ENCODE data around the gene KLRC4. TPM values are rescaled to one million over a fixed set of nuclear protein-coding genes. Genes with fewer than 3 reads are reported as not detected.
"Not testable (repeated sequence)": the region's sequence is repeated elsewhere in the genome, so short reads cannot be mapped to it uniquely, and the experiment has no call there.

Gene KLRC4
- total and polyA plus RNA-seq, 9 donors = 0.11 to 0.13 TPM; not detected in 7

GRCh38 chr12:10369557-10370415 is 39.8 kb downstream of the KLRC4 start:
- DNase-seq = no peak
- no peaks in the 10 kb centered on the region for H3K27me3 ChIP-seq (ENCODE audit: control insufficient read depth, insufficient read depth, low read length)
- H3K36me3 ChIP-seq (ENCODE audit: control insufficient read depth, insufficient read depth, low read length) = no peaks in the 10 kb centered on the region
- H3K9me3 ChIP-seq (replicated peaks; ENCODE audit: control insufficient read depth, low read depth, low read length) = no peaks in the 10 kb centered on the region
- WGBS (ENCODE audit: insufficient coverage) = 80% methylated on average over 1 of the region's 8 CpGs
- H3K27ac ChIP-seq (ENCODE audit: low read length) = no peak overlapping the region
- no peak overlapping the region for H3K4me3 ChIP-seq (ENCODE audit: low read length)
- H3K4me1 ChIP-seq (ENCODE audit: control insufficient read depth, insufficient read depth, low read length) = peaks cover 10% of the 10 kb centered on the region

GRCh38 chr12:10368206-10369171 is 41.1 kb downstream of the KLRC4 start:
- no peak overlapping the region for H3K27ac ChIP-seq (ENCODE audit: low read length)
- peak; percentile 18 for DNase-seq
- H3K4me1 ChIP-seq (ENCODE audit: control insufficient read depth, insufficient read depth, low read length) = peaks cover 16% of the 10 kb centered on the region
- H3K4me3 ChIP-seq (ENCODE audit: low read length) = no peak overlapping the region
- no peaks in the 10 kb centered on the region for H3K9me3 ChIP-seq (replicated peaks; ENCODE audit: control insufficient read depth, low read depth, low read length)
- 50% methylated on average over 6 of the region's 10 CpGs for WGBS (ENCODE audit: insufficient coverage)
- H3K27me3 ChIP-seq (ENCODE audit: control insufficient read depth, insufficient read depth, low read length) = no peaks in the 10 kb centered on the region
- no peaks in the 10 kb centered on the region for H3K36me3 ChIP-seq (ENCODE audit: control insufficient read depth, insufficient read depth, low read length)

DNA sequence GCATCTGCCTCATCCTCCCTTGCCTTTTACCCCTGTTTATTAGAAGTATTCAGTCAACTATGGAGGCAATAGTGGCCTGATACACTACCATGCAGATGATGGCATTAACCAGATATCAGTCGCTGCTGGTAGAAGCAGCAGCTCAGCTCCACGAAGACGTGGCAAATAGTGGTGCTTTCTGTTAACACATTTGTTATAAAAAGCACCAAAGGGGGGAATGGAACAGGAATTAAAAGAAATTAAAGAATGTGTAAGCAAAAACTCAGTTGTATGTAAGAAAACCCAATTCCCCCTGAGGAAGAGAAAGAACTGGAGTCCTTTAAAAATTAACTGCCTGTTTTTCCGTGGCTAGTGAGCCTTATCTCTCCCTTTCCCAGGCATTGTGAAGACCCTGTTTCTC is 41.8 kb downstream of the KLRC4 start:
- H3K36me3 ChIP-seq (ENCODE audit: control insufficient read depth, insufficient read depth, low read length); DNase-seq; H3K27ac ChIP-seq (ENCODE audit: low read length); H3K9me3 ChIP-seq (replicated peaks; ENCODE audit: control insufficient read depth, low read depth, low read length); H3K27me3 ChIP-seq (ENCODE audit: control insufficient read depth, insufficient read depth, low read length); H3K4me3 ChIP-seq (ENCODE audit: low read length): not testable (repeated sequence)
- peaks cover 19% of the 10 kb centered on the region for H3K4me1 ChIP-seq (ENCODE audit: control insufficient read depth, insufficient read depth, low read length)
- 100% methylated on average over 1 of the region's 4 CpGs for WGBS (ENCODE audit: insufficient coverage)

- H3K27ac ChIP-seq (ENCODE audit: low read length) = no peak overlapping the region
- H3K27me3 ChIP-seq (ENCODE audit: control insufficient read depth, insufficient read depth, low read length) = no peaks in the 10 kb centered on the region
- H3K36me3 ChIP-seq (ENCODE audit: control insufficient read depth, insufficient read depth, low read length) = no peaks in the 10 kb centered on the region
- H3K4me3 ChIP-seq (ENCODE audit: low read length) = no peak overlapping the region
- H3K4me1 ChIP-seq (ENCODE audit: control insufficient read depth, insufficient read depth, low read length) = peaks cover 19% of the 10 kb centered on the region
- DNase-seq = peak; percentile 58
- H3K9me3 ChIP-seq (replicated peaks; ENCODE audit: control insufficient read depth, low read depth, low read length) = no peaks in the 10 kb centered on the region
Observed at GRCh38 chr12:10366875-10367274, 42.7 kb downstream of the KLRC4 start.

GRCh38 chr12:10365696-10366405 is 43.7 kb downstream of the KLRC4 start:
- Histone ChIP-seq H3K36me3 (ENCODE audit: control insufficient read depth, insufficient read depth, low read length) (no peaks in the 10 kb centered on the region), H3K4me1 (ENCODE audit: control insufficient read depth, insufficient read depth, low read length) (peaks cover 19% of the 10 kb centered on the region), H3K4me3 (ENCODE audit: low read length) (peak overlapping the region; percentile 77), H3K27me3 (ENCODE audit: control insufficient read depth, insufficient read depth, low read length) (no peaks in the 10 kb centered on the region), H3K27ac (ENCODE audit: low read length) (peak overlapping the region; percentile 97), H3K9me3 (replicated peaks; ENCODE audit: control insufficient read depth, low read depth, low read length) (no peaks in the 10 kb centered on the region)
- WGBS (ENCODE audit: insufficient coverage) = 23% methylated on average over 2 of the region's 6 CpGs
- peak; percentile 35 for DNase-seq

DNA sequence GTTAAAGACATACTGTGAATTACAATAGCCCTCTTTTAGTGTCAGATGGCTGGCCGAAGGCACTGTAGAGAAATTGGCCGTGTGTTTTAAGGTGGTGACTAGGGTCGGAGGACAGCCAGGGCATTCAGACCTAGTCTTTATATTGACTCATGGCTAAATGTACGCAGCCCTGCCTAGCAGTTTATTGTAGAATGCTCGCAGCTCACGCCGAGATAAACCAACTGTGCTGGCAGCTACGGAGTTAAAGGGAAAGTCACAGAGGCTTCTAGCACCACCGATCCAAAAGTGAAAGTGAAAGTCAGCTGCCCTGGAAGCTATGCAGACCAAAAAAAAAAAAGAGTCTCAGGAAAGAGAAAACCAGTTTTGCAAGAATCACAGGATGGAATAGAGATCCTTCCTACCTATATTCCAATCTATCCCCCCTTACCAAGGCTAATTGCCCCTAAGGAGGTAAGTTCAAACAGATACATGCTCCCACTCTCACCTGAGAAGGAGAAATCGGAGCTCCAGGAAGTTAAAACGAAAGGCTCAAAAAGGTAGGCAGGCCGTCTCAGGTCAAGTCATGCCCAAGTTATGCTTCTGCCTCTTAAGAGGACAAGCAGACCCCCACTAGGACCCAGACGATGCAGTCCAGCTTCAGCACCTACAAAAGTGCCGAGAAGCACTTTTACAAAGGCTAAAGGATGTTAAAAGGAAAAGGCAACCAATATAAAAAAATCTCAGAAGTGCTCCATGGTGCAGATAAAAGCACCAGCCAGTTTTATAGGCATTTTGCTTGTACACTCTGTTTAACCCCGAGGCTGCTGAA is 44.5 kb downstream of the KLRC4 start:
- Histone ChIP-seq H3K27me3 (ENCODE audit: control insufficient read depth, insufficient read depth, low read length) (no peaks in the 10 kb centered on the region), H3K27ac (ENCODE audit: low read length) (peak overlapping the region; percentile 97), H3K9me3 (replicated peaks; ENCODE audit: control insufficient read depth, low read depth, low read length) (no peaks in the 10 kb centered on the region), H3K4me3 (ENCODE audit: low read length) (peak overlapping the region; percentile 77), H3K36me3 (ENCODE audit: control insufficient read depth, insufficient read depth, low read length) (no peaks in the 10 kb centered on the region), H3K4me1 (ENCODE audit: control insufficient read depth, insufficient read depth, low read length) (peaks cover 19% of the 10 kb centered on the region)
- peak; percentile 95 for DNase-seq
- WGBS (ENCODE audit: insufficient coverage) = 0% methylated on average over 12 of the region's 15 CpGs

- WGBS (ENCODE audit: insufficient coverage) = 1% methylated on average over 14 of the region's 19 CpGs
- H3K4me1 ChIP-seq (ENCODE audit: control insufficient read depth, insufficient read depth, low read length) = peaks cover 19% of the 10 kb centered on the region
- H3K36me3 ChIP-seq (ENCODE audit: control insufficient read depth, insufficient read depth, low read length) = no peaks in the 10 kb centered on the region
Observed at GRCh38 chr12:10363914-10364814, 45.4 kb downstream of the KLRC4 start.

DNA sequence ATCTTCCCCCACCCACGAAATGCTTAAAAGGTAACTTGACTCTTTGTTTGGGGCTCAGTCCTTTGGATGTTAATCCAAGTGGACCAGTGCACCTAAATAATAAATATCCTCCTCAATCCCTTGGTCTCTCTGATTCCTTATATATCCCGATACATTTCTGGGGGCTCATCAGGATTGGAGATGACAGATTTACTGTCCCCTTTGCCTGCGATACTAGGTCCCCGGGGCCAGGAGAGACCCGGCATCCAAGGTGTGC is 46.0 kb downstream of the KLRC4 start:
- no peaks in the 10 kb centered on the region for H3K36me3 ChIP-seq (ENCODE audit: control insufficient read depth, insufficient read depth, low read length)
- H3K27me3 ChIP-seq (ENCODE audit: control insufficient read depth, insufficient read depth, low read length) = no peaks in the 10 kb centered on the region
- peak overlapping the region; percentile 77 for H3K4me3 ChIP-seq (ENCODE audit: low read length)
- H3K4me1 ChIP-seq (ENCODE audit: control insufficient read depth, insufficient read depth, low read length) = peaks cover 19% of the 10 kb centered on the region
- WGBS (ENCODE audit: insufficient coverage) = 29% methylated on average over 4 of the region's 5 CpGs
- peak overlapping the region; percentile 97 for H3K27ac ChIP-seq (ENCODE audit: low read length)
- no peaks in the 10 kb centered on the region for H3K9me3 ChIP-seq (replicated peaks; ENCODE audit: control insufficient read depth, low read depth, low read length)
- DNase-seq = no peak

More at GRCh38 chr12:10363914-10364814, 45.4 kb downstream of the KLRC4 start:
- H3K9me3 ChIP-seq (replicated peaks; ENCODE audit: control insufficient read depth, low read depth, low read length) = no peaks in the 10 kb centered on the region
- H3K27ac ChIP-seq (ENCODE audit: low read length) = peak overlapping the region; percentile 97
- peak; percentile 77 for DNase-seq
- peak overlapping the region; percentile 77 for H3K4me3 ChIP-seq (ENCODE audit: low read length)
- no peaks in the 10 kb centered on the region for H3K27me3 ChIP-seq (ENCODE audit: control insufficient read depth, insufficient read depth, low read length)

Measured in muscle of leg (tissue), 11 donors.